ENCODE data around the gene MISP3. TPM values are rescaled to one million over a fixed set of nuclear protein-coding genes. Genes with fewer than 3 reads are reported as not detected.

MISP3 gene
- total and polyA plus RNA-seq, 10 donors: 1.5 to 8.0 (median 2.0) TPM

GRCh38 chr19:14118165-14119051, 45.8 kb downstream of the MISP3 start:
- DNase-seq: peak; percentile 89
- Histone ChIP-seq H3K27me3 (replicated peaks in 1 of 7) (no peaks in the 10 kb centered on the region), H3K9me3 (no peaks in the 10 kb centered on the region), H3K4me3 (peak overlapping the region; percentile 34 to 95 (median 54)), H3K27ac (peak overlapping the region; percentile 90 to 99 (median 96)), H3K36me3 (no peaks in the 10 kb centered on the region), H3K4me1 (peaks cover 25 to 75% (median 60%) of the 10 kb centered on the region in 6 donors)
- intact Hi-C loops (cut with DNase I; ENCODE audit: low total_unique reads): no loop called here
- TF ChIP-seq CTCF (IDR thresholded peaks at IDR 0.05 in 8 of 11, conservative IDR thresholded peaks at IDR 0.05 in 3 of 11) (no peak), POLR2A (IDR thresholded peaks at IDR 0.05) (peak in 2 of 3 donors; percentile 7 to 47), POLR2AphosphoS5 (IDR thresholded peaks at IDR 0.05) (peak in 2 of 3 donors; percentile 73 to 80)
- 2 to 14% (median 5%) methylated on average over 16 to 61 of the region's 61 CpGs for WGBS, 5 donors

GRCh38 chr19:14119146-14119545, 46.6 kb downstream of the MISP3 start:
- intact Hi-C loops (cut with DNase I; ENCODE audit: low total_unique reads): no loop called here

GRCh38 chr19:14119644-14120496, 47.3 kb downstream of the MISP3 start:
- H3K4me1 ChIP-seq: peaks cover 25 to 60% (median 45%) of the 10 kb centered on the region in 6 donors
- intact Hi-C loops (cut with DNase I; ENCODE audit: low total_unique reads): no loop called here
- peaks cover 0 to 6% (median 0%) of the 10 kb centered on the region in 6 donors for H3K36me3 ChIP-seq
- no peak for DNase-seq
- 87 to 94% (median 91%) methylated on average over 4 to 7 of the region's 7 CpGs for WGBS, 5 donors
- H3K9me3 ChIP-seq: no peaks in the 10 kb centered on the region
- TF ChIP-seq POLR2A (IDR thresholded peaks at IDR 0.05) (no peak), CTCF (IDR thresholded peaks at IDR 0.05 in 8 of 11, conservative IDR thresholded peaks at IDR 0.05 in 3 of 11) (no peak), POLR2AphosphoS5 (IDR thresholded peaks at IDR 0.05) (no peak)
- H3K4me3 ChIP-seq: peak overlapping the region in 1 of 8 donors; percentile 95
- peak overlapping the region; percentile 90 to 99 (median 96) for H3K27ac ChIP-seq
- no peaks in the 10 kb centered on the region for H3K27me3 ChIP-seq (replicated peaks in 1 of 7)

More at GRCh38 chr19:14119146-14119545, 46.6 kb downstream of the MISP3 start:
- Histone ChIP-seq H3K27me3 (replicated peaks in 1 of 7) (no peaks in the 10 kb centered on the region), H3K27ac (peak overlapping the region; percentile 90 to 99 (median 96)), H3K4me3 (peak overlapping the region in 4 of 8 donors; percentile 56 to 95 (median 91)), H3K9me3 (no peaks in the 10 kb centered on the region), H3K4me1 (peaks cover 25 to 68% (median 53%) of the 10 kb centered on the region in 6 donors), H3K36me3 (no peaks in the 10 kb centered on the region)
- WGBS, 5 donors: 31 to 57% (median 52%) methylated on average over 3 of the region's 3 CpGs
- TF ChIP-seq POLR2AphosphoS5 (IDR thresholded peaks at IDR 0.05) (no peak), CTCF (IDR thresholded peaks at IDR 0.05 in 8 of 11, conservative IDR thresholded peaks at IDR 0.05 in 3 of 11) (no peak), POLR2A (IDR thresholded peaks at IDR 0.05) (no peak)
- no peak for DNase-seq

Measured in spleen (tissue), 11 donors.